GM10266 (cell line): ENCODE measurements around the gene SLC6A17.

Experiments
- DNase-seq: peaks from one replicate; pipeline ENCODE4 v3.0.0; 2012; ENCODE audit errors: extremely low spot score
- TF ChIP-seq, protein P1 (sequence below): IDR thresholded peaks from 2 replicates; pipeline ENCODE4 v1.5.1; 2012; ENCODE audit warnings: mild to moderate bottlenecking, low read depth; ENCODE audit not compliant: control insufficient read depth, insufficient read depth; ENCODE audit errors: missing control alignments

Gene SLC6A17

DNA sequence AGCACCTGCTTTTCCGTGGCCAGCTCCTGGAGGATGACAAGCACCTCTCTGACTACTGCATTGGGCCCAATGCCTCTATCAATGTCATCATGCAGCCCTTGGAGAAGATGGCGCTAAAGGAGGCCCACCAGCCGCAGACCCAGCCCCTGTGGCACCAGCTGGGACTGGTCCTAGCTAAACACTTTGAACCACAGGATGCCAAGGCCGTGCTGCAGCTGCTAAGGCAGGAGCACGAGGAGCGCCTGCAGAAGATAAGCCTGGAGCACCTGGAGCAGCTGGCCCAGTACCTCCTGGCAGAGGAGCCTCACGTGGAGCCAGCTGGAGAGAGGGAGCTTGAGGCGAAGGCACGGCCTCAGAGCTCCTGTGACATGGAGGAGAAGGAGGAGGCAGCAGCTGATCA, 37.6 kb upstream of the SLC6A17 start:
- TF ChIP-seq, protein P1, sequence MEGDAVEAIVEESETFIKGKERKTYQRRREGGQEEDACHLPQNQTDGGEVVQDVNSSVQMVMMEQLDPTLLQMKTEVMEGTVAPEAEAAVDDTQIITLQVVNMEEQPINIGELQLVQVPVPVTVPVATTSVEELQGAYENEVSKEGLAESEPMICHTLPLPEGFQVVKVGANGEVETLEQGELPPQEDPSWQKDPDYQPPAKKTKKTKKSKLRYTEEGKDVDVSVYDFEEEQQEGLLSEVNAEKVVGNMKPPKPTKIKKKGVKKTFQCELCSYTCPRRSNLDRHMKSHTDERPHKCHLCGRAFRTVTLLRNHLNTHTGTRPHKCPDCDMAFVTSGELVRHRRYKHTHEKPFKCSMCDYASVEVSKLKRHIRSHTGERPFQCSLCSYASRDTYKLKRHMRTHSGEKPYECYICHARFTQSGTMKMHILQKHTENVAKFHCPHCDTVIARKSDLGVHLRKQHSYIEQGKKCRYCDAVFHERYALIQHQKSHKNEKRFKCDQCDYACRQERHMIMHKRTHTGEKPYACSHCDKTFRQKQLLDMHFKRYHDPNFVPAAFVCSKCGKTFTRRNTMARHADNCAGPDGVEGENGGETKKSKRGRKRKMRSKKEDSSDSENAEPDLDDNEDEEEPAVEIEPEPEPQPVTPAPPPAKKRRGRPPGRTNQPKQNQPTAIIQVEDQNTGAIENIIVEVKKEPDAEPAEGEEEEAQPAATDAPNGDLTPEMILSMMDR: no peak

DNA sequence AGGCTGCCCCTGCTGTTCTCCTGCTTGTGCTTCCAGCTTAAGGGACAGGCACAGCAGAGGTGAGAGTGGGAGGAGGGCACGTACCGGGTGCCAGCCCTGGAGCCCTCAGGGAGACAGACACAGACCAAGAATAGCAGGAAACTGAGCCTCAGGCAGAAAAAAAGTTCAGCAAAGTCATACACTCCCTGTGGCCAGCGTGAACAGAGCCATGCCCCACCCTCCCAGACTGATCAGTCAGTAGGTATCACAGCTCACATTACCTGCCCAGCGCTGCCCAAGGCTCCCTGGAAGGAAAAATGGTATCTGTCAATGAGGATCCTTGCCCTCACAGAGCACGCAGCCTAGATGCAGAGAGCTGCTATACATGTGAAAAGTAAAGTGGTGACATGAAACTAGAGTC, 36.7 kb upstream of the SLC6A17 start:
- DNase-seq: no peak
- TF ChIP-seq, protein P1: no peak

More for the DNA sequence above, 37.6 kb upstream of the SLC6A17 start:
- no peak for DNase-seq

DNA sequence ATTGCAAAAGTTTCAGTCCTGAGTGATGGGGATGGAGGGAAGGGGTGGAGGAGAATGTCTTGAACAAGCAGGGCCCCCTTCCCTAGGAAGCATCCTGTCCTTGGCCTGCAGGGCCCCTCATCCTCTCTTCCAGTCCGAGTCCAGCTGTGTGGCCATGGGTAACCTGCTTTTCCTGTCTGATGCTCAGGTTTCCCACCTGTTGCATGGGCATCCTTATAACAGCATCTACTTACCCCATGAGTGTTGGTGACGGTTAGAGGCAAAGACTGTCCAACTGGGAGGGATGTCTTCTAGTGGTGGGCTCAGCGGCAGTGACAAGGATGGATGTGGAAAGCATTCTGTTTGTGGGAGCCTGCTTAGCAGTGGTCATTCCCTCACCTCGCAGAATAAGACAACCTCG, 36.1 kb upstream of the SLC6A17 start:
- TF ChIP-seq, protein P1: no peak
- DNase-seq: no peak

DNA sequence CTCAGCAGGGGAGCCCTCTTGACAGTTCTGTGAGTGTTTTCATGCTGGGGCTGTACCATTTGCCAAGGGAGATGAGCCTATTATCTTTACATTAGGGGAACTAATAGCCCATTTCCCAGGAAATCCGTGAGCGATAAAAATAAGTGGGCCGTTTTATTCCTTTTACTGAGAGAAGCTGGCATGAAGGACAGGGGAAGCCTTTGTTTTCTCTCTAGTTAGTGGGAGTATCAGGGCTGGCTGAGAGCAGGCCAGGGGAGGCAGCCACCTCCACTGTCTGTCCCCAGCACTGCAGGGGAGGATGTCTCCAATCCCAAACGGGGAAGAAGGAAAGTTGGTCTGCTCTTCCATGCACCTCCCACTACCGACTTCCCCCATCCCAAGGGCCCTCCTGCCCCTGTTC, 35.5 kb upstream of the SLC6A17 start:
- TF ChIP-seq, protein P1: no peak
- no peak for DNase-seq

DNA sequence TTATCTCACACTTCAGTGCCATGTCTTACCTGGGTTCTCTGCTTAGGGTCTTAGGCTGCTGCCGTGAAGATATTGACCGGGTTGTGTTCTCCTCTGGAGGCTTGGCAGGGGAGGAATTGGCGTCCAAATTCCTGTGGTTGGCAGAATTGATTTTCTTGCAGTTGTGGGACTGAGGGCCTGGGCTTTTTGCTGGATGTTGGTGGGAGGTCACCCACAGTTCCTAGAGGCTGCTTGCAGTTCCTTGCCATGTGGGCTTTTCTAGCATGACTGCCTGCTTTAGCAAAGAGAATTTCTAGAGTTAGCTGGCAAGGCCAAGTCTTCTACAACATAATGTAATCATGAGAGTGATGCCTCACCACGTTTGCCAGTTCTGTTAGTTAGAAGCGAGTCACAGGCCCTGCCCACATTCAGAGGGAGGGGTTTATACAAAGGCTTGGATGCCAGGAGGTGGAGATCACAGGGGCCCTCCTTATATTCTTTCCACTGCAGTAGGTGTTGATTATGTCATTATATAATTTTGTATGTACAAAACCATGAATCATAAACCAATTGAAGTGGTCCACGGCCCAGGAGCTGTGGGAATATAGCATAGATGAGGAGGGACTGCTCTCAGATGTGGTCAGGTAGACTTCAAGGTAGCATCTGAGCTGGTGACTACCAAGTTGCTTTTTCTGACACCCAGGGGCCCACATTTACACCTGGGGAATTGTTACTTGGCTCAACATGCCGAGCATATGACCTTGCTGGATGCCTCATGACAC, 31.5 kb upstream of the SLC6A17 start:
- TF ChIP-seq, protein P1: no peak
- DNase-seq: no peak

DNA sequence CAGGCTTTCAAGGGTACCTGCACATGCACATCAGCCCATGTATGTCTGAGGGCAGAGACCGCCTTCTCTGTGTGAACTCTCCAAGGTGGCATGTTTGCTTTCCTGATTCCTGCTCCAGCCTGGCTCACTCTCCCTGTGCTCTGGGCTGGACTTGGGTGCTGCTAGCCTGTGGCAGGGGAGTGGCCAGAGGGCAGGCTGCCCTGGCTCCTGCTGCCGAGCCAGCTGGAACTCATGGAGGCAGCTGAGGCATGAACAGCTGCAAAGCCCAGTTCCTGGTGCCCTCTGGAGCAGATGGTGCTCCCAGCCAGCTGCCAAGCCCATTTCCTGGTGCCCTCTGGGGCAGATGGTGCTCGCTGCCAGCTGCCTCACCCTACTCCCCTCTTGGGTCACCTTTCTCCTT, 30.5 kb upstream of the SLC6A17 start:
- DNase-seq: no peak
- TF ChIP-seq, protein P1: no peak

DNA sequence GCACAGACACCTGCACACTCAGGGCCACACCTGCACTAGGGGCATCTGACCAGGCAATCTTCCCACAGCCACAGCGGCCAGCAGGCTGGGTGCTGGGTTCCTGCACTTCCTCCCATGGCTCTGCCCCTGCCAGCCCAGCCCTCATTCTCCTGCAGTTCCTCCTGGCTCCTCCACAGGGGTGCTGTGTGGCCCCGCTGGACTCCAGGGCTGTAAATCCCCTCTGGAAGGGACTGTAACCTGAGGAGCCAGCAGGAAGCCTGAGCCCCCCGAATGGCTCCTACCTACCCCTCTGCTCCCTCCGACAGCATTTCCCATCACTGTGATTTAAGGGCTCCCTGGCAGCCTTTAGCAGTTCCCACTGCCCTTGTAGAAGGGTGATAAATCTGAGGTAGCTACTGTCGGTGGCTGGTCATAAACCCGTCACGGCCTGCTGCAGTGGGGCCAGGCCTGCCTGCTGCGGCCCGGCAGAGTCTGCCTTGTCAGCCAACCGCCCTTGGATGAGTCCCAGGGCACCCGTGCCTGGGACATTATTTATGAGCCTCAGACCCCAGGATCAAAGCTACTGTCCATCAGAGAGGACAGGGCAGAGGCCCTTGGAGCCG, 29.2 kb upstream of the SLC6A17 start:
- no peak for DNase-seq
- TF ChIP-seq, protein P1: no peak
